OCI-LY7 (cell line): ENCODE results near the gene GPR180. TPM values are rescaled to one million over a fixed set of nuclear protein-coding genes. Genes with fewer than 3 reads are reported as not detected.

Experiments
- BruUV-seq: library from RNA; stranded (reverse); fragments of 400-500 nt; replicated peaks from 2 replicates; lab custom pipeline; 2021; lab: Mats Ljungman, UMichigan
- CTCF ChIA-PET: fragments of 300-600 bp; sonication (Branson Sonifier 250); formaldehyde crosslinking; loops from one replicate; lab custom pipeline; 2022; ENCODE audit warnings: antibody characterized with exemption; ENCODE audit not compliant: unreplicated experiment; lab: Charles Lee
- POLR2A ChIA-PET: fragments of 300-600 bp; sonication (Branson Sonifier 250); formaldehyde crosslinking; loops from one replicate; lab custom pipeline; 2022; ENCODE audit warnings: antibody characterized with exemption; lab: Charles Lee
- DNase-seq: peaks from one replicate; pipeline ENCODE4 v3.0.0-alpha.2; 2015; ENCODE audit warnings: low spot score
- H2AFZ ChIP-seq: fragments of 200-600 bp; sonication (generic), shearing (Covaris generic); 2 replicates; pipeline ENCODE4 v1.6.1; 2014; ENCODE audit warnings: mild to moderate bottlenecking, antibody characterized with exemption, low read length, moderate library complexity
- H3K27ac ChIP-seq: fragments of 200-600 bp; sonication (generic); 2 replicates; pipeline ENCODE4 v1.5.1; 2014; ENCODE audit warnings: mixed run types, low read depth, mild to moderate bottlenecking, moderate library complexity, low read length, inconsistent platforms; ENCODE audit not compliant: poor library complexity, severe bottlenecking
- H3K36me3 ChIP-seq: fragments of 200-600 bp; sonication (generic); 2 replicates; pipeline ENCODE4 v1.6.1; 2014; ENCODE audit warnings: mild to moderate bottlenecking, antibody characterized with exemption, low read length, moderate library complexity, mixed read lengths; ENCODE audit not compliant: insufficient read depth
- H3K4me1 ChIP-seq: fragments of 200-600 bp; sonication (generic); 2 replicates; pipeline ENCODE4 v1.5.1; 2014; ENCODE audit warnings: mild to moderate bottlenecking, low read length; ENCODE audit not compliant: insufficient read depth, poor library complexity, severe bottlenecking
- H3K4me2 ChIP-seq: fragments of 200-600 bp; sonication (generic); 2 replicates; pipeline ENCODE4 v1.6.1; 2014; ENCODE audit warnings: mild to moderate bottlenecking, low read length
- H3K4me3 ChIP-seq: fragments of 200-600 bp; sonication (generic); 2 replicates; pipeline ENCODE4 v1.5.1; 2014; ENCODE audit warnings: mild to moderate bottlenecking, low read depth, low read length; ENCODE audit not compliant: poor library complexity, severe bottlenecking
- H3K79me2 ChIP-seq: fragments of 200-600 bp; sonication (generic); 2 replicates; pipeline ENCODE4 v1.6.1; 2016; ENCODE audit warnings: low read depth, mild to moderate bottlenecking, low read length, moderate library complexity, mixed read lengths; ENCODE audit not compliant: insufficient read depth
- H3K9me2 ChIP-seq: fragments of 200-600 bp; sonication (generic); 2 replicates; pipeline ENCODE4 v1.6.1; 2016; ENCODE audit warnings: mild to moderate bottlenecking, low read length, mixed read lengths; ENCODE audit not compliant: insufficient read depth
- H3K9me3 ChIP-seq: fragments of 200-600 bp; sonication (generic); 2 replicates; pipeline ENCODE4 v1.6.1; 2014; ENCODE audit warnings: mild to moderate bottlenecking, mixed run types, low read length, mixed read lengths
- H4K20me1 ChIP-seq: fragments of 200-600 bp; sonication (generic); 2 replicates; pipeline ENCODE4 v1.6.1; 2014; ENCODE audit warnings: mild to moderate bottlenecking, antibody characterized with exemption, low read length, moderate library complexity, mixed read lengths; ENCODE audit not compliant: insufficient read depth
- CTCF ChIP-seq: fragments of 200-600 bp; sonication (generic); conservative IDR thresholded peaks from 2 replicates; pipeline ENCODE4 v1.5.1; 2014; ENCODE audit warnings: mild to moderate bottlenecking, antibody characterized with exemption, low read length, moderate library complexity, mixed read lengths
- EZH2phosphoT487 ChIP-seq: fragments of 200-600 bp; sonication (generic); IDR thresholded peaks from 2 replicates; pipeline ENCODE4 v1.6.1; 2018; ENCODE audit warnings: low read depth, borderline replicate concordance, mild to moderate bottlenecking, mixed run types, antibody characterized with exemption, low read length, moderate library complexity, mixed read lengths
- intact Hi-C: fragments of 100-400 bp; cut with micrococcal nuclease; formaldehyde crosslinking; loops from one replicate; pipeline ENCODE4 v1.10.0; 2022; ENCODE audit not compliant: unreplicated experiment
- total RNA-seq, 2 experiments: library from RNA; depleted of rRNA in 1 of 2; stranded (reverse); fragments of >200 nt in 1 of 2; shearing (Covaris generic) in 1 of 2; gene quantifications; 2 replicates each; pipeline ENCODE4 v1.2.3, GENCODE V29; 2014 to 2022

The GPR180 gene
- total RNA-seq, 2 experiments from 2014 or later = 3.9 to 4.1 TPM

GRCh38 chr13:94612050-94612449 is 10.4 kb downstream of the GPR180 start:
- intact Hi-C loops = no loop called here
- no TSS peak for BruUV-seq

GRCh38 chr13:94613051-94613450 is 11.4 kb downstream of the GPR180 start:
- no peak for DNase-seq
- no peaks in the 10 kb centered on the region for H4K20me1 ChIP-seq
- no peaks in the 10 kb centered on the region for H3K9me3 ChIP-seq
- H3K4me2 ChIP-seq = no peak overlapping the region
- CTCF ChIA-PET = no interaction called here
- H3K79me2 ChIP-seq = no peaks in the 10 kb centered on the region
- peaks cover 46% of the 10 kb centered on the region for H3K36me3 ChIP-seq
- POLR2A ChIA-PET = no interaction called here
- no peak overlapping the region for H3K27ac ChIP-seq
- no peak overlapping the region for H3K4me3 ChIP-seq
- intact Hi-C loops = no loop called here
- H3K9me2 ChIP-seq = no peaks in the 10 kb centered on the region
- no peaks in the 10 kb centered on the region for H3K4me1 ChIP-seq
- BruUV-seq = no TSS peak
- H2AFZ ChIP-seq = no peak overlapping the region
- TF ChIP-seq EZH2phosphoT487 (no peak), CTCF (no peak)

More at GRCh38 chr13:94612050-94612449, 10.4 kb downstream of the GPR180 start:
- TF ChIP-seq CTCF (no peak), EZH2phosphoT487 (no peak)
- Histone ChIP-seq H3K9me3 (no peaks in the 10 kb centered on the region), H3K79me2 (no peaks in the 10 kb centered on the region), H3K36me3 (peaks cover 51% of the 10 kb centered on the region), H2AFZ (no peak overlapping the region), H3K4me1 (no peaks in the 10 kb centered on the region), H4K20me1 (no peaks in the 10 kb centered on the region), H3K4me2 (no peak overlapping the region), H3K4me3 (no peak overlapping the region), H3K27ac (no peak overlapping the region), H3K9me2 (no peaks in the 10 kb centered on the region)
- ChIA-PET POLR2A (no interaction called here), CTCF (no interaction called here)
- no peak for DNase-seq

- no peak overlapping the region for H3K4me2 ChIP-seq
- no peaks in the 10 kb centered on the region for H3K79me2 ChIP-seq
- no peaks in the 10 kb centered on the region for H3K9me3 ChIP-seq
- H3K9me2 ChIP-seq = no peaks in the 10 kb centered on the region
- intact Hi-C loops = loop anchor here (1.0 kb wide), 1 partner anchor 182 kb away; no protein-coding TSS in a partner anchor
- H3K27ac ChIP-seq = no peak overlapping the region
- no peaks in the 10 kb centered on the region for H3K4me1 ChIP-seq
- BruUV-seq = no TSS peak
- ChIA-PET POLR2A (interaction anchor here (1.1 to 1.6 kb wide), 2 partner anchors 9 to 182 kb away, joined by 3 to 6 read pairs; no protein-coding TSS in a partner anchor), CTCF (interaction anchor here (0.8 to 1.5 kb wide), 3 partner anchors 21 to 185 kb away, joined by 3 to 4 read pairs (median 3); partner anchors contain the start of gene TGDS)
- peaks cover 39% of the 10 kb centered on the region for H3K36me3 ChIP-seq
- TF ChIP-seq CTCF (peak; percentile 79), EZH2phosphoT487 (no peak)
- peak; percentile 34 for DNase-seq
- H4K20me1 ChIP-seq = no peaks in the 10 kb centered on the region
- no peak overlapping the region for H2AFZ ChIP-seq
- H3K4me3 ChIP-seq = no peak overlapping the region
Observed at GRCh38 chr13:94617389-94618000, 15.8 kb downstream of the GPR180 start.
